Heart right ventricle (tissue), 16 donors: ENCODE data around the gene ACSS3. TPM values are rescaled to one million over a fixed set of nuclear protein-coding genes. Genes with fewer than 3 reads are reported as not detected.

Source experiments
- ATAC-seq, 8 donors: fragments of 200-7000 bp; cut with Tn5 transposase; one replicate each; pipeline ENCODE4 v1.9.1; 2020; ENCODE audit warnings: mild to moderate bottlenecking in 8 of 8, moderate library complexity in 8 of 8, moderate number of reproducible peaks in 1 of 8
- DNase-seq, 2 donors: peaks; one replicate each; pipeline ENCODE4 v3.0.0-alpha.2; 2020
- H3K27ac ChIP-seq, 10 donors: fragments of 200-600 bp; sonication (generic) in 2 of 10; one replicate each; pipeline versions ENCODE4 v1.5.0 to v1.8.0; 2020 to 2022; ENCODE audit warnings: mild to moderate bottlenecking in 3 of 10
- H3K27me3 ChIP-seq, 7 donors: fragments of 200-600 bp; one replicate each; pipeline ENCODE4 v1.8.0; 2021 to 2022; ENCODE audit warnings: mild to moderate bottlenecking in 2 of 7
- H3K36me3 ChIP-seq, 9 donors: fragments of 200-600 bp; sonication (generic) in 1 of 9; one replicate each; pipeline versions ENCODE4 v1.5.0 to v1.8.0; 2020 to 2022; ENCODE audit warnings: mild to moderate bottlenecking in 2 of 9
- H3K4me1 ChIP-seq, 9 donors: fragments of 200-600 bp; sonication (generic) in 1 of 9; one replicate each; pipeline versions ENCODE4 v1.5.0 to v1.8.0; 2020 to 2022; ENCODE audit warnings: mild to moderate bottlenecking in 4 of 9
- H3K4me3 ChIP-seq, 10 donors: fragments of 200-600 bp; sonication (generic) in 2 of 10; one replicate each; pipeline versions ENCODE4 v1.5.0 to v1.8.0; 2020 to 2022; ENCODE audit warnings: mild to moderate bottlenecking in 7 of 10, moderate library complexity in 2 of 10
- H3K9me3 ChIP-seq, 11 donors: fragments of 200-600 bp in 10 of 11; sonication (generic) in 2 of 11; one replicate each; pipeline versions ENCODE4 v1.5.0 to v1.8.0; 2013 to 2022; ENCODE audit warnings: mild to moderate bottlenecking in 2 of 11, control low read depth in 1 of 11, moderate library complexity in 1 of 11
- CTCF ChIP-seq, 9 donors: fragments of 200-600 bp; sonication (generic) in 2 of 9; IDR thresholded peaks; one replicate each; pipeline versions ENCODE4 v1.5.0 to v1.8.0; 2021 to 2022; ENCODE audit warnings: antibody characterized with exemption in 9 of 9, mild to moderate bottlenecking in 5 of 9, moderate library complexity in 1 of 9
- WGBS, 2 donors: extraction: QIAGEN DNeasy Blood & Tissue Kit; methylation state at CpG; one replicate each; pipeline ENCODE4 v1.1.7; 2013; ENCODE audit warnings: inconsistent platforms in 1 of 2; 5-methylcytosine and 5-hydroxymethylcytosine counted together
- intact Hi-C, 10 donors: fragments of 100-400 bp; cut with DNase I; formaldehyde crosslinking; loops; one replicate each; pipeline versions ENCODE4 v1.11.1 to v1.14.2; 2022
- polyA plus RNA-seq, 2 donors: library from polyadenylated mRNA; stranded (reverse); fragments of 200-250 nt; gene quantifications; one replicate each; pipeline ENCODE4 v1.2.3, GENCODE V29; 2013
- total RNA-seq, 10 donors: library from RNA; stranded (reverse); fragmentation: NEBNext Ultra II Directional in 3 of 10; extraction: Animal tissue kit (Norgen Biotek cat#: 25700) in 3 of 10; gene quantifications; one replicate each; pipeline versions ENCODE4 v1.2.1 to v1.2.4, GENCODE V29; 2021 to 2023
- donor health status: Arrhythmogenic right ventricular cardiomyopathy.
- donor health status: ischemic (EF 13 %, LVEDD 7.1; RV severe dilation, severe dysfunction).
- donor health status: healthy with polysubstance abuse.
- donor health status: DM: no; HTN: yes; CAD: no.
- donor health status: DM: no; HTN: no; CAD: no.
- donor health status: ischemic (EF 25% LVEDD 6.9; RV normal size, moderate dysfunction).
- donor health status: ischemic (EF 25% LVEDD 5.7; RV mildly dilated, moderate dysfunction).
- donor health status: healthy.
- donor health status: DM: yes; HTN: yes; CAD: no.
- donor health status: Ischemic cardiomyopathy.
- donor health status: ischemic (EF 35%, LVEDD 5.7; RV mildly dilated, moderate dysfunction).
- donor health status: nonischemic (EF 11% LVEDD 7.7; RV severe dilation, severe dysfunction).
- donor health status: DM: yes; HTN: yes; CAD: no.
- donor health status: PGD.
- donor health status: ischemic (EF 29% LVEDD 5.4; RV normal size, mild dysfunction).
- donor health status: nonischemic (EF 23%, LVEDD 6.1; RV moderate dilation, normal function).

Gene ACSS3
- total and polyA plus RNA-seq, 12 donors, result 11.3 to 30.3 (median 25.0) TPM

DNA sequence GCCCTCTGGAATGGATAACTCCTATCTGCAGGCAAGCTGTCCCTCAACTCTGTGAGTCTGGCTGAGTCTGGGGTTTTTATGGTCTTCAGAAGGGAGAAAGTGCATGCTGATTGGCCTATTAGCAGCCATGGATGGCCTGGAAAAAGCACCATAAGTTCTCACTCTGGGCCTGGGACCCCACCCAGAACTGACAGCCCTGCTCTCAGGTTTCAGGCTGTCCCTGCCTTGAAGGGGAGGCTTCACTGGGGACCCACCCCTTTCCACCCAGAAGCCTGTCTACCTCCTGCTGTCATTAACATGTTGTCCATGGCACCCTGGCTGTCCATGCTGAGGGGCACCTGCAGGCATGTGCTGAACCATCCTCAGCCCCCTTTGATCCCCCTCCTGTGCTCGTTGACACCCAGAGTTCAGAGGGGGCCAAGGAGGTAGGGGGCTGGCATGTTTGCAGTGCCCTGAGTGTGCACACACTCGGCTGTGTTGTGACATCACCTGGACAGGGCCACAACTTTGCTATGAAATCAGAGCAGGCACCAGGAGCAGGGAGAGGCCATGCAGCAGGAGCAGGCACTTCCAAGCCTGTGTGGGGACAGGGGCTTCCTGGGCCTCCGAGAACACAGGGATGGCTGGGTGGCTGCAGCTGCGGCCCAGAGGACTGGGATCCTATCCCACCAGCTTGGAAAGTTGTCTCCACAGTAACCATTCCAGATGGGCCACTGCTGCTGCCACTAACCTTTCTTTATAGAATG lies 84.7 kb downstream of the ACSS3 start:
- TF ChIP-seq CTCF (IDR thresholded peaks at IDR 0.05), result no peak
- ATAC-seq, result peak in 1 of 8 donors; percentile 53
- Histone ChIP-seq H3K36me3 (peaks cover 0 to 35% (median 0%) of the 10 kb centered on the region in 9 donors), H3K4me3 (no peak overlapping the region), H3K27me3 (no peaks in the 10 kb centered on the region), H3K4me1 (peaks cover 0 to 5% (median 0%) of the 10 kb centered on the region in 9 donors), H3K9me3 (no peaks in the 10 kb centered on the region), H3K27ac (no peak overlapping the region)
- no peak for DNase-seq
- intact Hi-C loops, result no loop called here
- 86 to 87% methylated on average over 4 of the region's 4 CpGs for WGBS, 2 donors

DNA sequence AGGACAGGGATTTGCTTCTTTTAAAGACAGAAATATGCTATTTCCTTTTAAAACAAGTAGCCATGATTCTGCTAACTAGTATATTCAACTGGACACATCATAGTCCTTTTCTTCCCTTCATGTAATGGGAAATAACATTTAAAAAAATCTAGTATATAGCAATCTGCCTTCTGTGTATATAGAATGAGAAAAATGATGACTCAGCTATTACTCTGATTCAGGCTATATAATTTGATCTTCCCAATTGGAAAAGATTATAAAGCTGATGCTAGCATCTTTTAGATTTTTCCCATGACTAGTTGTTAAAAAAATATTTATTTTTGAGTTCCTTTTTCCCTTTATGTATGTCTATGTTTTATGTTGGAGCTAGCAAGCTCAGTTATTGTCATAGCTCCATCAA lies 86.9 kb downstream of the ACSS3 start:
- no peak for TF ChIP-seq CTCF (IDR thresholded peaks at IDR 0.05)
- intact Hi-C loops, result no loop called here
- H3K4me1 ChIP-seq, result peaks cover 0 to 5% (median 0%) of the 10 kb centered on the region in 9 donors

GRCh38 chr12:81166790-81167189 lies 88.9 kb downstream of the ACSS3 start:
- Histone ChIP-seq H3K27me3 (no peaks in the 10 kb centered on the region), H3K4me3 (no peak overlapping the region), H3K27ac (no peak overlapping the region), H3K4me1 (no peaks in the 10 kb centered on the region), H3K9me3 (no peaks in the 10 kb centered on the region), H3K36me3 (peaks cover 0 to 18% (median 0%) of the 10 kb centered on the region in 9 donors)
- 77 to 87% methylated on average over 2 of the region's 2 CpGs for WGBS, 2 donors
- intact Hi-C loops, result no loop called here
- TF ChIP-seq CTCF (IDR thresholded peaks at IDR 0.05), result no peak
- no peak for DNase-seq
- no peak for ATAC-seq

More for the DNA sequence above, 86.9 kb downstream of the ACSS3 start:
- no peak for ATAC-seq
- Histone ChIP-seq H3K36me3 (peaks cover 0 to 27% (median 0%) of the 10 kb centered on the region in 9 donors), H3K4me3 (no peak overlapping the region), H3K27ac (no peak overlapping the region), H3K9me3 (no peaks in the 10 kb centered on the region), H3K27me3 (no peaks in the 10 kb centered on the region)
- DNase-seq, result no peak

GRCh38 chr12:81167694-81168093 lies 89.8 kb downstream of the ACSS3 start:
- Histone ChIP-seq H3K4me1 (no peaks in the 10 kb centered on the region), H3K9me3 (no peaks in the 10 kb centered on the region), H3K36me3 (peaks cover 0 to 11% (median 0%) of the 10 kb centered on the region in 9 donors), H3K4me3 (no peak overlapping the region), H3K27me3 (no peaks in the 10 kb centered on the region), H3K27ac (no peak overlapping the region)
- ATAC-seq (no peak), DNase-seq (no peak)
- intact Hi-C loops, result no loop called here
- 75 to 84% methylated on average over 1 of the region's 1 CpG for WGBS, 2 donors
- no peak for TF ChIP-seq CTCF (IDR thresholded peaks at IDR 0.05)
